NCI-H526 (cell line): ENCODE measurements around the gene RBM20.

Experiments used
- DNase-seq, 2 experiments: peaks; one replicate each; lab custom pipeline; 2025; lab: John Stamatoyannopoulos, UW

The RBM20 gene

GRCh38 chr10:110811791-110812581 lies 167.8 kb downstream of the RBM20 start:
- DNase-seq = no peak

GRCh38 chr10:110812583-110812982 lies 168.4 kb downstream of the RBM20 start:
- no peak for DNase-seq

GRCh38 chr10:110813743-110814472 lies 169.8 kb downstream of the RBM20 start:
- no peak for DNase-seq

GRCh38 chr10:110815354-110816004 lies 171.3 kb downstream of the RBM20 start:
- DNase-seq = no peak

- no peak for DNase-seq
Observed at GRCh38 chr10:110817614-110818013, 173.5 kb downstream of the RBM20 start.

- no peak for DNase-seq
Observed at GRCh38 chr10:110818311-110819256, 174.4 kb downstream of the RBM20 start.

- no peak for DNase-seq
Observed at GRCh38 chr10:110820321-110820814, 176.2 kb downstream of the RBM20 start.

GRCh38 chr10:110821508-110821907 lies 177.4 kb downstream of the RBM20 start:
- DNase-seq = no peak

- DNase-seq = no peak
Observed at GRCh38 chr10:110822035-110822711, 178.0 kb downstream of the RBM20 start.

GRCh38 chr10:110822712-110823311 lies 178.7 kb downstream of the RBM20 start:
- DNase-seq = no peak

GRCh38 chr10:110824152-110824441 lies 180.0 kb downstream of the RBM20 start:
- no peak for DNase-seq

- DNase-seq = no peak
Observed at GRCh38 chr10:110824660-110825059, 180.5 kb downstream of the RBM20 start.

- DNase-seq = no peak
Observed at GRCh38 chr10:110825508-110825907, 181.4 kb downstream of the RBM20 start.

GRCh38 chr10:110827410-110827809 lies 183.3 kb downstream of the RBM20 start:
- no peak for DNase-seq

- DNase-seq = no peak
Observed at GRCh38 chr10:110827875-110828274, 183.7 kb downstream of the RBM20 start.

GRCh38 chr10:110828525-110828924 lies 184.4 kb downstream of the RBM20 start:
- no peak for DNase-seq

- DNase-seq = no peak
Observed at GRCh38 chr10:110829721-110830410, 185.7 kb downstream of the RBM20 start.

GRCh38 chr10:110833234-110833940 lies 189.3 kb downstream of the RBM20 start:
- DNase-seq = no peak

- DNase-seq = no peak
Observed at GRCh38 chr10:110833941-110834628, 189.9 kb downstream of the RBM20 start.
